Cardiac muscle cell (in vitro differentiated cells and primary cell): ENCODE data around the gene PNPLA2. TPM values are rescaled to one million over a fixed set of nuclear protein-coding genes. Genes with fewer than 3 reads are reported as not detected.

Experiments
- DNase-seq, 2 donors: peaks; one replicate each; pipeline versions ENCODE4 v3.0.0 to v3.0.0-alpha.2; 2010 to 2017; ENCODE audit warnings: low read depth in 1 of 2, low spot score in 1 of 2
- H3K27ac ChIP-seq: fragments of 200-600 bp; sonication (generic); 2 replicates; pipeline ENCODE4 v1.5.1; 2016
- H3K27me3 ChIP-seq: fragments of 200-600 bp; sonication (generic); 2 replicates; pipeline ENCODE4 v1.6.0; 2016; ENCODE audit warnings: control low read depth
- H3K36me3 ChIP-seq: fragments of 200-600 bp; sonication (generic); 2 replicates; pipeline ENCODE4 v1.5.1; 2016; ENCODE audit warnings: control low read depth
- H3K4me1 ChIP-seq: fragments of 200-600 bp; sonication (generic); 2 replicates; pipeline ENCODE4 v1.8.1; 2017; ENCODE audit warnings: low read depth, mild to moderate bottlenecking, mixed run types
- H3K4me3 ChIP-seq: fragments of 200-600 bp; sonication (generic); 2 replicates; pipeline ENCODE4 v1.5.1; 2016; ENCODE audit warnings: mild to moderate bottlenecking
- H3K9me3 ChIP-seq: fragments of 200-600 bp; sonication (generic); 2 replicates; pipeline ENCODE4 v1.5.1; 2017; ENCODE audit warnings: low read depth, mild to moderate bottlenecking, control low read depth
- polyA plus RNA-seq: library from polyadenylated mRNA; unstranded; fragments of >200 nt; fragmentation: Nextera tagmentation; extraction: Ambion mirVana; gene quantifications from 2 replicates; pipeline ENCODE4 v1.2.1, GENCODE V29; 2016
- total RNA-seq: library from RNA; depleted of rRNA; stranded (reverse); fragments of >200 nt; gene quantifications from 2 replicates; pipeline ENCODE4 v1.2.3, GENCODE V29; 2016
- TF ChIP-seq, protein P1 (sequence below): IDR thresholded peaks from 2 replicates; pipeline ENCODE4 v1.5.1; 2012; ENCODE audit warnings: low read depth, mild to moderate bottlenecking, low read length

The PNPLA2 gene
- total RNA-seq: 59.9 and 99.9 TPM in 2 replicates
- 81.6 and 91.1 TPM in 2 replicates for polyA plus RNA-seq

- Histone ChIP-seq H3K36me3 (no peaks in the 10 kb centered on the region), H3K4me1 (no peaks in the 10 kb centered on the region), H3K9me3 (no peaks in the 10 kb centered on the region), H3K27ac (peak within 1 kb of the TSS; percentile 95), H3K27me3 (no peaks in the 10 kb centered on the region), H3K4me3 (peak within 1 kb of the TSS; percentile 94)
- DNase-seq: peak in 1 of 2 donors; percentile 78
- TF ChIP-seq, protein P1, sequence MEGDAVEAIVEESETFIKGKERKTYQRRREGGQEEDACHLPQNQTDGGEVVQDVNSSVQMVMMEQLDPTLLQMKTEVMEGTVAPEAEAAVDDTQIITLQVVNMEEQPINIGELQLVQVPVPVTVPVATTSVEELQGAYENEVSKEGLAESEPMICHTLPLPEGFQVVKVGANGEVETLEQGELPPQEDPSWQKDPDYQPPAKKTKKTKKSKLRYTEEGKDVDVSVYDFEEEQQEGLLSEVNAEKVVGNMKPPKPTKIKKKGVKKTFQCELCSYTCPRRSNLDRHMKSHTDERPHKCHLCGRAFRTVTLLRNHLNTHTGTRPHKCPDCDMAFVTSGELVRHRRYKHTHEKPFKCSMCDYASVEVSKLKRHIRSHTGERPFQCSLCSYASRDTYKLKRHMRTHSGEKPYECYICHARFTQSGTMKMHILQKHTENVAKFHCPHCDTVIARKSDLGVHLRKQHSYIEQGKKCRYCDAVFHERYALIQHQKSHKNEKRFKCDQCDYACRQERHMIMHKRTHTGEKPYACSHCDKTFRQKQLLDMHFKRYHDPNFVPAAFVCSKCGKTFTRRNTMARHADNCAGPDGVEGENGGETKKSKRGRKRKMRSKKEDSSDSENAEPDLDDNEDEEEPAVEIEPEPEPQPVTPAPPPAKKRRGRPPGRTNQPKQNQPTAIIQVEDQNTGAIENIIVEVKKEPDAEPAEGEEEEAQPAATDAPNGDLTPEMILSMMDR: no peak
These were observed at the start of gene PNPLA2 for GRCh38 chr11:818396-819128. Gene PNPLA2, plus strand, starts transcription at chr11:818914. Its CDS starts 805 bp downstream, at chr11:819719.

DNA sequence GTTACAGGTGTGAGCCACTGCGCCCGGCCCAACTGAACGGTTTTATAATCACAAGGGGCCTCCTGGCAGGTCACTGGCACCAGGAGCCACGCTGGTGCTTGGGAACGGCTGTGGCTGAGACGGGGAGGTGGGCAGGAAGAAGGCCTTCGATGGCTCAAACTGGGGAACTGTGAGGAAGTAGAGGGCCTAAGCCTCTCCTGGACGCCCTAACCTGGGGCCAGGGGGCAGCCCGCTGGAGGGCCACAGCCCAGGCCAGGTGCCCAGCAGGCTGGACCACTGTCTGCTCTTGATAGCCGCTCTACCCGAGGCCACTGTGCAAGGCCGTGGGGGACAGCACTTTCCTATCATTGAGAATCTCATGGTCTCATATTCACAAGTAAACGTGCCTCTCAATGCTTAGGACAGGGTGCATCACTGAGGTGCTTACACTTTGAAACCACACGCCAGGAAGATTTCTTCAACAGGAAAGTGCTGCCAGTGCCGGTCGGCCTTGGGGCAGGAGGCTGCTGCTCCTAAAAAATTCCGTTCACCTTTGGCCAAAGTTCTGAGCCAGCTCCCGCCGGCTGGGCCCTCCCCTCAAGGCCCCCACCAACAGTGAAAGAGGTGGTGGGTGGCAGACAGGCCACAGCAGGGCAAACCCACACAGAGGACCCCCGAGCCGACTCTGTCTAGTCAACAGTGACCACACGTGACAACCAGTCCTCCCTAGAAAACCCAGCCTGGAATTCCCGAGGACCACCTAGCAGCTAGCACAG lies 48.6 kb upstream of the PNPLA2 start:
- no peak for DNase-seq
- TF ChIP-seq, protein P1: no peak
- Histone ChIP-seq H3K27ac (no peak overlapping the region), H3K27me3 (no peaks in the 10 kb centered on the region), H3K36me3 (peaks cover 16% of the 10 kb centered on the region), H3K4me3 (no peak overlapping the region), H3K9me3 (no peaks in the 10 kb centered on the region), H3K4me1 (no peaks in the 10 kb centered on the region)

GRCh38 chr11:770642-771616 lies 47.8 kb upstream of the PNPLA2 start:
- no peaks in the 10 kb centered on the region for H3K9me3 ChIP-seq
- H3K4me1 ChIP-seq: no peaks in the 10 kb centered on the region
- H3K27ac ChIP-seq: no peak overlapping the region
- H3K4me3 ChIP-seq: no peak overlapping the region
- no peaks in the 10 kb centered on the region for H3K27me3 ChIP-seq
- TF ChIP-seq, protein P1: no peak
- no peak for DNase-seq
- H3K36me3 ChIP-seq: peaks cover 16% of the 10 kb centered on the region

DNA sequence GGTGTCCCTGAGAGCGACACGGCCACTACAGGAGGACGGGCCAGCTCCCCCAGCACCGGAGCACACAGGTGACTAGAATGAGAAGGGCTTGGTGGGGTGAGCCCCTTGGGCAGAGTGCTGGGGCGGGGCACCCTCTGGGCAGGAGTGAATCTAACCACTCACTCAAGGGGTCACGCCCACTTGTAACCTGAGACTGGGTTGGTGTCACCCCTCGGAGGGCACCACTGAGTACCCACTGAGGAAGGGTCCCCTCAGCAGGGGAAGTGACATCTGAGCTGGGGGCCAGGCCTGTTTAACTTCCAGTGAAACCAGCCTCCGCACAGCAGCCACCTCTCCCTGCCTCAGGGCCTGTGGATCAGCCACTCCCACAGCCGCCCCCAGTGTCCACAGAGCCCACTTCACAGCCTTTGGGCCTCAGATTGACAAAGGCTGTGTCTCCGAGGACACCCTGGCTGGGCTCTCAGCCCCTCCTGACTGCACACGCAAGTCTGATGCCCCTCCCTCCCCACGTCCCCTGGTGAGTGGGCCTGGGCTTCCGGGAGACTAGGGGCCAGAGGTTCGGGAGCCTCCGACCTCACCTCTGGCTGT lies 47.0 kb upstream of the PNPLA2 start:
- H3K27ac ChIP-seq: no peak overlapping the region
- H3K27me3 ChIP-seq: no peaks in the 10 kb centered on the region
- TF ChIP-seq, protein P1: no peak
- DNase-seq: no peak
- peaks cover 16% of the 10 kb centered on the region for H3K36me3 ChIP-seq
- no peaks in the 10 kb centered on the region for H3K9me3 ChIP-seq
- H3K4me3 ChIP-seq: no peak overlapping the region
- H3K4me1 ChIP-seq: peaks cover 5% of the 10 kb centered on the region
